Immature natural killer cell (primary cell): ENCODE measurements around the gene HNRNPH2. TPM values are rescaled to one million over a fixed set of nuclear protein-coding genes. Genes with fewer than 3 reads are reported as not detected.
A peak's percentile ranks its signal among the peaks of the same experiment; 100 is the strongest.

Source experiments
- DNase-seq, 3 donors: peaks; one replicate each; pipeline ENCODE4 v3.0.0; 2022; ENCODE audit warnings: mixed read lengths in 1 of 3
- H3K27ac Mint-ChIP-seq, 6 donors: one replicate each; pipeline ENCODE4 v1.8.0; 2020; ENCODE audit warnings: mixed read lengths in 6 of 6, mild to moderate bottlenecking in 5 of 6, inconsistent platforms in 4 of 6, moderate library complexity in 3 of 6
- H3K27me3 Mint-ChIP-seq, 3 donors: one replicate each; pipeline ENCODE4 v1.8.0; 2020 to 2021; ENCODE audit warnings: low read depth in 3 of 3, mild to moderate bottlenecking in 3 of 3, mixed read lengths in 3 of 3, moderate library complexity in 3 of 3, inconsistent platforms in 1 of 3
- H3K36me3 Mint-ChIP-seq, 3 donors: one replicate each; pipeline ENCODE4 v1.8.0; 2020; ENCODE audit warnings: mixed read lengths in 3 of 3, inconsistent platforms in 2 of 3, mild to moderate bottlenecking in 2 of 3
- H3K4me1 Mint-ChIP-seq, 2 donors: one replicate each; pipeline ENCODE4 v1.8.0; 2020; ENCODE audit warnings: inconsistent platforms in 2 of 2, mild to moderate bottlenecking in 2 of 2, mixed read lengths in 2 of 2, moderate library complexity in 1 of 2
- H3K4me3 Mint-ChIP-seq, 5 donors: one replicate each; pipeline ENCODE4 v1.8.0; 2020; ENCODE audit warnings: mild to moderate bottlenecking in 5 of 5, mixed read lengths in 5 of 5, inconsistent platforms in 3 of 5, moderate library complexity in 3 of 5
- H3K9me3 Mint-ChIP-seq, 6 donors: one replicate each; pipeline ENCODE4 v1.8.0; 2020; ENCODE audit warnings: mild to moderate bottlenecking in 6 of 6, mixed read lengths in 6 of 6, inconsistent platforms in 4 of 6, moderate library complexity in 3 of 6
- polyA plus RNA-seq, 3 donors: library from polyadenylated mRNA; unstranded; fragments of 300-500 nt; fragmentation: Illumina TruSeq; gene quantifications; one replicate each; pipeline ENCODE4 v1.2.3, GENCODE V29; 2021

HNRNPH2 gene
- polyA plus RNA-seq, 3 donors from 2014 or later = 80.6 to 188 (median 120) TPM

- no peaks in the 10 kb centered on the region for H3K9me3 Mint-ChIP-seq
- peaks cover 7% of the 10 kb centered on the region in 2 donors for H3K4me1 Mint-ChIP-seq
- H3K4me3 Mint-ChIP-seq = peak within 1 kb of the TSS in 1 of 5 donors; percentile 9
- no peaks in the 10 kb centered on the region for H3K36me3 Mint-ChIP-seq
- H3K27ac Mint-ChIP-seq = no peak within 1 kb of the TSS
- DNase-seq = no peak
- H3K27me3 Mint-ChIP-seq = peaks cover 0 to 2% (median 2%) of the 10 kb centered on the region in 3 donors
Measured at GRCh38 chrX:101385795-101386541, 22.1 kb upstream of the HNRNPH2 start, which contains the start of gene BTK. TSS of gene BTK (minus strand) at chrX:101386191. CDS start at chrX:101375284, 10,907 bp downstream.

- peaks cover 0 to 2% (median 2%) of the 10 kb centered on the region in 3 donors for H3K27me3 Mint-ChIP-seq
- no peaks in the 10 kb centered on the region for H3K9me3 Mint-ChIP-seq
- H3K36me3 Mint-ChIP-seq = no peaks in the 10 kb centered on the region
- peaks cover 13% of the 10 kb centered on the region in 2 donors for H3K4me1 Mint-ChIP-seq
- H3K27ac Mint-ChIP-seq = no peak overlapping the region
- DNase-seq = no peak
- H3K4me3 Mint-ChIP-seq = no peak overlapping the region
Measured at GRCh38 chrX:101386542-101386885, 21.5 kb upstream of the HNRNPH2 start.

GRCh38 chrX:101388604-101389003, 19.4 kb upstream of the HNRNPH2 start:
- Mint-ChIP-seq H3K27me3 (peaks cover 0 to 4% (median 2%) of the 10 kb centered on the region in 3 donors), H3K9me3 (no peaks in the 10 kb centered on the region), H3K27ac (no peak overlapping the region), H3K4me1 (peaks cover 18 to 24% of the 10 kb centered on the region in 2 donors), H3K36me3 (peaks cover 0 to 4% (median 0%) of the 10 kb centered on the region in 3 donors), H3K4me3 (no peak overlapping the region)
- DNase-seq = no peak

GRCh38 chrX:101390664-101391525, 17.1 kb upstream of the HNRNPH2 start, which contains the start of gene RPL36A:
TSS of gene RPL36A (plus strand) at chrX:101391011. CDS start at chrX:101391044, 33 bp downstream.
- Mint-ChIP-seq H3K4me3 (peak within 1 kb of the TSS; percentile 94 to 97 (median 96)), H3K36me3 (peaks cover 0 to 4% (median 0%) of the 10 kb centered on the region in 3 donors), H3K27ac (peak within 1 kb of the TSS; percentile 91 to 97 (median 95)), H3K4me1 (peaks cover 18 to 24% of the 10 kb centered on the region in 2 donors), H3K9me3 (no peaks in the 10 kb centered on the region), H3K27me3 (peaks cover 0 to 4% (median 2%) of the 10 kb centered on the region in 3 donors)
- DNase-seq = peak; percentile 71 to 77 (median 72)

GRCh38 chrX:101391831-101392230, 16.2 kb upstream of the HNRNPH2 start:
- H3K27me3 Mint-ChIP-seq = peaks cover 0 to 4% (median 2%) of the 10 kb centered on the region in 3 donors
- no peaks in the 10 kb centered on the region for H3K9me3 Mint-ChIP-seq
- peak overlapping the region; percentile 91 to 97 (median 95) for H3K27ac Mint-ChIP-seq
- peaks cover 0 to 4% (median 0%) of the 10 kb centered on the region in 3 donors for H3K36me3 Mint-ChIP-seq
- peak overlapping the region; percentile 94 to 97 (median 96) for H3K4me3 Mint-ChIP-seq
- no peak for DNase-seq
- peaks cover 18 to 24% of the 10 kb centered on the region in 2 donors for H3K4me1 Mint-ChIP-seq

- H3K4me1 Mint-ChIP-seq = peaks cover 18 to 24% of the 10 kb centered on the region in 2 donors
- peak overlapping the region in 2 of 6 donors; percentile 64 for H3K27ac Mint-ChIP-seq
- no peak overlapping the region for H3K4me3 Mint-ChIP-seq
- H3K9me3 Mint-ChIP-seq = no peaks in the 10 kb centered on the region
- H3K27me3 Mint-ChIP-seq = peaks cover 0 to 2% (median 2%) of the 10 kb centered on the region in 3 donors
- peaks cover 0 to 4% (median 0%) of the 10 kb centered on the region in 3 donors for H3K36me3 Mint-ChIP-seq
- DNase-seq = no peak
Measured at GRCh38 chrX:101393530-101394305, 14.3 kb upstream of the HNRNPH2 start.

GRCh38 chrX:101394372-101394771, 13.7 kb upstream of the HNRNPH2 start:
- Mint-ChIP-seq H3K27ac (peak overlapping the region in 2 of 6 donors; percentile 40 to 41), H3K4me3 (no peak overlapping the region), H3K36me3 (peaks cover 0 to 4% (median 0%) of the 10 kb centered on the region in 3 donors), H3K27me3 (peaks cover 0 to 2% (median 2%) of the 10 kb centered on the region in 3 donors), H3K9me3 (no peaks in the 10 kb centered on the region), H3K4me1 (peaks cover 18 to 24% of the 10 kb centered on the region in 2 donors)
- no peak for DNase-seq

- Mint-ChIP-seq H3K4me3 (no peak overlapping the region), H3K27me3 (peaks cover 0 to 2% (median 2%) of the 10 kb centered on the region in 3 donors), H3K27ac (peak overlapping the region in 2 of 6 donors; percentile 3 to 5), H3K4me1 (peaks cover 13 to 19% of the 10 kb centered on the region in 2 donors), H3K36me3 (peaks cover 0 to 4% (median 4%) of the 10 kb centered on the region in 3 donors), H3K9me3 (no peaks in the 10 kb centered on the region)
- DNase-seq = no peak
Measured at GRCh38 chrX:101395789-101396188, 12.2 kb upstream of the HNRNPH2 start.

- no peak overlapping the region for H3K4me3 Mint-ChIP-seq
- H3K36me3 Mint-ChIP-seq = peaks cover 0 to 9% (median 0%) of the 10 kb centered on the region in 3 donors
- DNase-seq = no peak
- no peak overlapping the region for H3K27ac Mint-ChIP-seq
- peaks cover 0 to 7% (median 1%) of the 10 kb centered on the region in 3 donors for H3K27me3 Mint-ChIP-seq
- H3K9me3 Mint-ChIP-seq = no peaks in the 10 kb centered on the region
- H3K4me1 Mint-ChIP-seq = no peaks in the 10 kb centered on the region
Measured at GRCh38 chrX:101397779-101398178, 10.2 kb upstream of the HNRNPH2 start.

GRCh38 chrX:101398694-101399093, 9.3 kb upstream of the HNRNPH2 start:
- Mint-ChIP-seq H3K27ac (no peak overlapping the region), H3K4me3 (no peak overlapping the region), H3K9me3 (no peaks in the 10 kb centered on the region), H3K27me3 (peaks cover 0 to 5% (median 1%) of the 10 kb centered on the region in 3 donors), H3K36me3 (peaks cover 0 to 9% (median 0%) of the 10 kb centered on the region in 3 donors), H3K4me1 (no peaks in the 10 kb centered on the region)
- no peak for DNase-seq

- H3K27me3 Mint-ChIP-seq = peaks cover 0 to 5% (median 2%) of the 10 kb centered on the region in 3 donors
- no peak overlapping the region for H3K27ac Mint-ChIP-seq
- H3K36me3 Mint-ChIP-seq = peaks cover 0 to 9% (median 0%) of the 10 kb centered on the region in 3 donors
- H3K4me1 Mint-ChIP-seq = no peaks in the 10 kb centered on the region
- no peak overlapping the region for H3K4me3 Mint-ChIP-seq
- no peak for DNase-seq
- H3K9me3 Mint-ChIP-seq = no peaks in the 10 kb centered on the region
Measured at GRCh38 chrX:101399825-101400224, 8.2 kb upstream of the HNRNPH2 start.

- DNase-seq = peak in 2 of 3 donors; percentile 5 to 12
- Mint-ChIP-seq H3K9me3 (no peaks in the 10 kb centered on the region), H3K4me3 (peak overlapping the region; percentile 90 to 97 (median 91))
Measured at GRCh38 chrX:101407167-101407747, 765 bp upstream of the HNRNPH2 start.

GRCh38 chrX:101408532-101408841, 465 bp downstream of the HNRNPH2 start:
- Mint-ChIP-seq H3K4me1 (peaks cover 22 to 50% of the 10 kb centered on the region in 2 donors), H3K27me3 (peaks cover 3 to 20% (median 10%) of the 10 kb centered on the region in 3 donors), H3K27ac (peak overlapping the region; percentile 97 to 100 (median 100)), H3K36me3 (no peaks in the 10 kb centered on the region), H3K9me3 (no peaks in the 10 kb centered on the region), H3K4me3 (peak overlapping the region; percentile 90 to 97 (median 91))
- no peak for DNase-seq

More at GRCh38 chrX:101407167-101407747, 765 bp upstream of the HNRNPH2 start:
- Mint-ChIP-seq H3K27ac (peak overlapping the region; percentile 97 to 100 (median 100)), H3K27me3 (peaks cover 5 to 20% (median 10%) of the 10 kb centered on the region in 3 donors), H3K36me3 (peaks cover 0 to 1% (median 0%) of the 10 kb centered on the region in 3 donors), H3K4me1 (peaks cover 22 to 44% of the 10 kb centered on the region in 2 donors)
